HepG2 (cell line): ENCODE results near the gene MMP24OS. TPM values are rescaled to one million over a fixed set of nuclear protein-coding genes. Genes with fewer than 3 reads are reported as not detected.
A peak's percentile ranks its signal among the peaks of the same experiment; 100 is the strongest.

Experiments used
- ASH2L ChIP-seq: fragments of 300-600, 200-600 bp; sonication (generic); IDR thresholded peaks from 2 replicates; pipeline ENCODE4 v1.7.0; 2017; ENCODE audit warnings: low read depth, mild to moderate bottlenecking, moderate library complexity, mixed read lengths, low read length; ENCODE audit not compliant: insufficient read length
- ATF2 ChIP-seq: sonication (generic); formaldehyde crosslinking; IDR thresholded peaks from 2 replicates; pipeline ENCODE4 v1.4.0; 2020; ENCODE audit warnings: missing genetic modification reagents
- E2F2 ChIP-seq: sonication (generic); formaldehyde crosslinking; IDR thresholded peaks from 2 replicates; pipeline ENCODE4 v1.4.0; 2020; ENCODE audit warnings: missing genetic modification reagents, borderline replicate concordance
- FOXK1 ChIP-seq: sonication (generic); formaldehyde crosslinking; IDR thresholded peaks from 2 replicates; pipeline ENCODE4 v1.4.0; 2020; ENCODE audit warnings: low read depth, missing genetic modification reagents, borderline replicate concordance
- GLMP ChIP-seq: sonication (generic); formaldehyde crosslinking; IDR thresholded peaks from 2 replicates; pipeline ENCODE4 v1.9.0; 2021; ENCODE audit warnings: missing genetic modification reagents, mild to moderate bottlenecking, borderline replicate concordance
- PAXIP1 ChIP-seq: sonication (generic); formaldehyde crosslinking; conservative IDR thresholded peaks from 2 replicates; pipeline ENCODE4 v1.4.0; 2020; ENCODE audit warnings: mild to moderate bottlenecking, missing genetic modification reagents, moderate library complexity
- SIN3A ChIP-seq: IDR thresholded peaks from 2 replicates; pipeline ENCODE4 v1.6.1; 2011; ENCODE audit warnings: low read depth, mild to moderate bottlenecking, control low read depth, low read length, borderline replicate concordance
- ZBTB39 ChIP-seq: sonication (generic); formaldehyde crosslinking; IDR thresholded peaks from 2 replicates; pipeline ENCODE4 v1.5.0; 2020; ENCODE audit warnings: missing genetic modification reagents
- ZFP41 ChIP-seq: sonication (generic); formaldehyde crosslinking; IDR thresholded peaks from 2 replicates; pipeline ENCODE4 v1.4.0; 2020; ENCODE audit warnings: mild to moderate bottlenecking, missing genetic modification reagents, borderline replicate concordance
- ZNF142 ChIP-seq: sonication (generic); formaldehyde crosslinking; IDR thresholded peaks from 2 replicates; pipeline ENCODE4 v1.4.0; 2020; ENCODE audit warnings: missing genetic modification reagents
- ZNF792 ChIP-seq: IDR thresholded peaks from 2 replicates; pipeline ENCODE4 v1.6.1; 2016
- polyA plus RNA-seq, 8 experiments: library from polyadenylated mRNA; depleted of rRNA in 3 of 8; stranded (reverse) in 7 of 8; unstranded in 1 of 8; fragments of >200 nt; fragmentation: Illumina TruSeq in 4 of 8; extraction: Trizol in 4 of 8; gene quantifications; 2 replicates each; pipeline versions ENCODE4 v1.2.1 to v1.2.3, GENCODE V29; 2011 to 2016; ENCODE audit warnings: low read depth in 4 of 8, missing spikeins in 1 of 8, mixed read lengths in 1 of 8; ENCODE audit not compliant: insufficient read depth in 1 of 8
- total RNA-seq, 5 experiments: library from RNA; depleted of rRNA; stranded (reverse); fragments of >200 nt; fragmentation: Illumina TruSeq; extraction: Trizol; gene quantifications; 2 replicates each; pipeline ENCODE4 v1.2.3, GENCODE V29; 2016; ENCODE audit warnings: low read depth in 1 of 5

The MMP24OS gene
- total and polyA plus RNA-seq, 2 of the 13 experiments (the other 11 are each of a cell fraction or from before 2014, with no cell fraction given): 6.0 to 8.5 TPM

- TF ChIP-seq E2F2 (CRISPR knock-in tag): 0 out of 2 replicates have a peak, but pooled peaks have one; percentile 12
- TF ChIP-seq PAXIP1 (CRISPR knock-in tag): peak; percentile 93
- TF ChIP-seq ATF2 (CRISPR knock-in tag): peak; percentile 27; the same call in 1 of the 2 replicates
- TF ChIP-seq ZBTB39 (CRISPR knock-in tag): peak; percentile 91
- peak; percentile 81 for TF ChIP-seq ZNF792
- TF ChIP-seq SIN3A: peak; percentile 69
- TF ChIP-seq ZFP41: no peak
- no peak for TF ChIP-seq GLMP (CRISPR knock-in tag)
- TF ChIP-seq FOXK1 (CRISPR knock-in tag): peak; percentile 96; the same call in 1 of the 2 replicates
- TF ChIP-seq ZNF142 (CRISPR knock-in tag): no peak
- peak; percentile 99 for TF ChIP-seq ASH2L
Observed at GRCh38 chr20:35284267-35284991, 6.5 kb upstream of the MMP24OS start, which contains the start of gene EIF6 (continued).
